ENCODE data around the gene KAZN.
A peak's percentile ranks its signal among the peaks of the same experiment; 100 is the strongest.

The KAZN gene

DNA sequence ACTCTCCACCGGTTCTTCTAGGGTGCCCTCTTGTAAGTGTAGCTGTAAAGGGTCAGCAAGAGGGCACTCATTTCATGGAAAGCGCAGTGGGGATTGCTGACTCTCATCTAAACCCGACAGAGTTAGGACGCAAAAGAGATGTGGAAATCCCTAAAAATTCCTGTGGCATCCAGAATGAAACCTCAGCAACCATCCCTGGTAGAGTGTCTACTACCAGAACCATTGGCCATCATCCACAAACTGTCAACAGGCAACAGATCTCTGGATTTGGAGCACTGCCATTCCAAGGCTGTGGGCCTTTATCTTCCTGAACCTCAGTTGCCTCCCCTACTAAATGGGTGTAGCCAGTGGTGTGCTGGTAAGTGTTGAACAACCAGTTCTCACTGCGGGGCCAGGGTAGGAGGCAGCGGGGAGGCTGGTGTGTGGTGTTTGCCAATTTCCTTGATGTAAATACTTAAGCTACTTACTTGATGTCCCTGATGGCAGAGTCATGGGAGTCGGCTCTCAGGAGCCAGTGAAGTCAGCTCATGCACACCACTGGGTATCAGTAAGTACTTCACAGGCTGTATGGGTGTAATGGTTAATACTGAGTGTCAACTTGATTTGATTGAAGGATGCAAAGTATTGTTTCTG is 195.8 kb downstream of the KAZN start:
- H2AK5ac ChIP-seq (ENCODE audit: low read length), result no peak overlapping the region
- H3K4ac ChIP-seq (ENCODE audit: low read depth, low read length), result no peak overlapping the region
- no peak overlapping the region for H3K18ac ChIP-seq (ENCODE audit: low read length)
- H3K9me3 ChIP-seq (ENCODE audit: insufficient read depth, low read depth, low read length), result peaks cover 1% of the 10 kb centered on the region
- no peaks in the 10 kb centered on the region for H3K4me1 ChIP-seq (ENCODE audit: control insufficient read depth in 1 of 2, insufficient read depth in 2 of 2, low read length in 2 of 2)
- H3K79me1 ChIP-seq (ENCODE audit: low read length), result no peaks in the 10 kb centered on the region
- no peak overlapping the region for H2BK12ac ChIP-seq (ENCODE audit: low read length)
- no peak overlapping the region for H2BK5ac ChIP-seq (ENCODE audit: low read depth, low read length, poor library complexity)
- H3K9ac ChIP-seq (ENCODE audit: low read length), result no peak overlapping the region
- H3K79me2 ChIP-seq (ENCODE audit: control insufficient read depth, insufficient read depth, low read length, poor library complexity), result no peaks in the 10 kb centered on the region
- H3K14ac ChIP-seq (ENCODE audit: low read length), result no peak overlapping the region
- no peak overlapping the region for H4K12ac ChIP-seq (ENCODE audit: low read depth, low read length)
- H2AFZ ChIP-seq (ENCODE audit: insufficient read depth, low read length, poor library complexity), result no peak overlapping the region
- DNase-seq, result no peak
- no CpG with 5 or more reads among the region's 7 CpGs for WGBS (ENCODE audit: extremely low coverage, insufficient coverage, insufficient read length)
- no peak overlapping the region for H3K23ac ChIP-seq (ENCODE audit: low read length)
- no peak overlapping the region for H4K91ac ChIP-seq (ENCODE audit: low read depth, low read length)
- no peaks in the 10 kb centered on the region for H3K27me3 ChIP-seq (ENCODE audit: insufficient read depth, low read length)
- no peak overlapping the region for H3K4me2 ChIP-seq (ENCODE audit: low read length)
- H3K36me3 ChIP-seq (ENCODE audit: control insufficient read depth in 1 of 2, insufficient read depth in 2 of 2, low read length in 2 of 2), result no peaks in the 10 kb centered on the region
- H3K27ac ChIP-seq (ENCODE audit: low read depth, low read length), result no peak overlapping the region
- H2BK120ac ChIP-seq (ENCODE audit: insufficient read depth, low read length, poor library complexity), result no peak overlapping the region
- H3K4me3 ChIP-seq (ENCODE audit: low read depth, low read length), result no peak overlapping the region
- no peak overlapping the region for H4K8ac ChIP-seq (ENCODE audit: low read depth, low read length)

DNA sequence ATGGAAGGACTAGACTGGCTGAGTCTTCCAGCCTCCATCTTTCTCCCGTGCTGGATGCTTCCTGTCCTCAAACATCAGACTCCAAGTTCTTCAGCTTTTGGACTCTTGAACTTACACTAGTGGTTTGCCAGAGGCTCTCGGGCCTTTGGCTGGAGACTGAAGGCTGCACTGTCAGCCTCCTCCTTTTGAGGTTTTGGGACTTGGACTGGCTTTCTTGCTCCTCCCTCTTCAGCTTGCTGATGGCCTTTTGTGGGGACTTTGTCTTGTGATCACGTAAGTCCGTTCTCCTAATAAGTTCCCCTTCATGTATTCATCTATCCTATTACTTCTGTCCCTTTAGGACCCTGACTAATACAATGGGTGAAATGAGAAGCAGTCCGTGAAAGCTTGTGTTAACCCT is 196.4 kb downstream of the KAZN start:
- Histone ChIP-seq H3K9ac (ENCODE audit: low read length) (no peak overlapping the region), H2BK12ac (ENCODE audit: low read length) (no peak overlapping the region), H3K79me2 (ENCODE audit: control insufficient read depth, insufficient read depth, low read length, poor library complexity) (no peaks in the 10 kb centered on the region), H3K4ac (ENCODE audit: low read depth, low read length) (no peak overlapping the region), H2BK120ac (ENCODE audit: insufficient read depth, low read length, poor library complexity) (no peak overlapping the region), H4K8ac (ENCODE audit: low read depth, low read length) (no peak overlapping the region), H3K23ac (ENCODE audit: low read length) (no peak overlapping the region), H3K27me3 (ENCODE audit: insufficient read depth, low read length) (no peaks in the 10 kb centered on the region), H3K79me1 (ENCODE audit: low read length) (no peaks in the 10 kb centered on the region), H3K14ac (ENCODE audit: low read length) (no peak overlapping the region), H3K36me3 (ENCODE audit: control insufficient read depth in 1 of 2, insufficient read depth in 2 of 2, low read length in 2 of 2) (no peaks in the 10 kb centered on the region), H3K4me3 (ENCODE audit: low read depth, low read length) (no peak overlapping the region), H2BK5ac (ENCODE audit: low read depth, low read length, poor library complexity) (no peak overlapping the region), H4K12ac (ENCODE audit: low read depth, low read length) (no peak overlapping the region), H2AK5ac (ENCODE audit: low read length) (no peak overlapping the region), H3K18ac (ENCODE audit: low read length) (no peak overlapping the region), H3K9me3 (ENCODE audit: insufficient read depth, low read depth, low read length) (peaks cover 1% of the 10 kb centered on the region), H2AFZ (ENCODE audit: insufficient read depth, low read length, poor library complexity) (no peak overlapping the region), H3K4me1 (ENCODE audit: control insufficient read depth in 1 of 2, insufficient read depth in 2 of 2, low read length in 2 of 2) (no peaks in the 10 kb centered on the region), H3K27ac (ENCODE audit: low read depth, low read length) (no peak overlapping the region), H3K4me2 (ENCODE audit: low read length) (no peak overlapping the region), H4K91ac (ENCODE audit: low read depth, low read length) (no peak overlapping the region)
- DNase-seq, result no peak
- no CpG with 5 or more reads among the region's 5 CpGs for WGBS (ENCODE audit: extremely low coverage, insufficient coverage, insufficient read length)

DNA sequence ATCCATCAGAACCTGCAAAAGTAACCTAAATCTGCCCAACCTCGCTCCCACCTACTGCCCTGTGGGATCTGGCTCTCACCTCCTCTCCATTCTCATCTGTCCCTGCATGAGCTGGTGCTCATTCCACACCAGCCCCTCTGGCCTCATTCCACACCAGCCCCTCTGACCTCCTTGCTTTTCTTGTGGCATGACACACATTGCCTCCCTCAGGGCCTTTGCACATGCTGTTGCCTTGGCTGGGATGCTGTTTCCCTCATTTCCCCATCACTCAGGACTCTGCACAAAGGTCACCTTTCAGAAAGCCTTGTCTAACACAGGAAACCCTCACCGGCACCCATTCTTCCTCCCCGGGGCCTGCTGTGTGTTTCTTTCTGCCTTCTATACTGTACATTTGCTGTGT is 197.1 kb downstream of the KAZN start:
- Histone ChIP-seq H3K79me2 (ENCODE audit: control insufficient read depth, insufficient read depth, low read length, poor library complexity) (no peaks in the 10 kb centered on the region), H3K18ac (ENCODE audit: low read length) (no peak overlapping the region), H3K4me2 (ENCODE audit: low read length) (no peak overlapping the region), H2AFZ (ENCODE audit: insufficient read depth, low read length, poor library complexity) (no peak overlapping the region), H2BK12ac (ENCODE audit: low read length) (no peak overlapping the region), H2AK5ac (ENCODE audit: low read length) (no peak overlapping the region), H3K4me1 (ENCODE audit: control insufficient read depth in 1 of 2, insufficient read depth in 2 of 2, low read length in 2 of 2) (no peaks in the 10 kb centered on the region), H2BK120ac (ENCODE audit: insufficient read depth, low read length, poor library complexity) (no peak overlapping the region), H3K23ac (ENCODE audit: low read length) (no peak overlapping the region), H3K4me3 (ENCODE audit: low read depth, low read length) (no peak overlapping the region), H3K36me3 (ENCODE audit: control insufficient read depth in 1 of 2, insufficient read depth in 2 of 2, low read length in 2 of 2) (no peaks in the 10 kb centered on the region), H3K9ac (ENCODE audit: low read length) (no peak overlapping the region), H3K14ac (ENCODE audit: low read length) (no peak overlapping the region), H3K27me3 (ENCODE audit: insufficient read depth, low read length) (no peaks in the 10 kb centered on the region), H3K27ac (ENCODE audit: low read depth, low read length) (no peak overlapping the region), H3K79me1 (ENCODE audit: low read length) (no peaks in the 10 kb centered on the region), H2BK5ac (ENCODE audit: low read depth, low read length, poor library complexity) (no peak overlapping the region), H3K9me3 (ENCODE audit: insufficient read depth, low read depth, low read length) (peaks cover 1% of the 10 kb centered on the region), H4K91ac (ENCODE audit: low read depth, low read length) (no peak overlapping the region), H3K4ac (ENCODE audit: low read depth, low read length) (no peak overlapping the region), H4K12ac (ENCODE audit: low read depth, low read length) (no peak overlapping the region), H4K8ac (ENCODE audit: low read depth, low read length) (no peak overlapping the region)
- no CpG with 5 or more reads among the region's 3 CpGs for WGBS (ENCODE audit: extremely low coverage, insufficient coverage, insufficient read length)
- peak in 1 of 2 donors; percentile 23 for DNase-seq

DNA sequence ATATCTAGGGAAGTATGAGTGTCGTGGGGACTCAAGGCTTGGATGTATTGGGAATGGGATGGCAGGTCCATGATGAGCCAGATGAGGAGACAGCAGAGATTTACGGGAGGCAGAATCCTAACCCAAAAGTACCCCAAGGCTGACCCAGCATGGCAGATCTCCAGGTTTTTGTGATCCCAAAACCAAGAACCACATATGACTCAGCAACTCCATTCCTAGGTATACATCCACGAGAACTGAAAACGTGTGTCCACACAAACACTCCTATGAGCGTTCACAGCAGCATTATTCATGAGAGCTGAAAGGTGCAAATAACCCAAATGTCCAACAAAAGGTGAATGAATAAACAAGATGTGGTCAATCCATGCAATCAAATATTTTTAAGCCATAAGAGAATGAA is 201.5 kb downstream of the KAZN start:
- Histone ChIP-seq H3K79me1 (ENCODE audit: low read length) (no peaks in the 10 kb centered on the region), H3K4me3 (ENCODE audit: low read depth, low read length) (no peak overlapping the region), H2BK12ac (ENCODE audit: low read length) (no peak overlapping the region), H2BK120ac (ENCODE audit: insufficient read depth, low read length, poor library complexity) (no peak overlapping the region), H2AFZ (ENCODE audit: insufficient read depth, low read length, poor library complexity) (no peak overlapping the region), H4K91ac (ENCODE audit: low read depth, low read length) (no peak overlapping the region), H3K4me2 (ENCODE audit: low read length) (no peak overlapping the region), H2BK5ac (ENCODE audit: low read depth, low read length, poor library complexity) (no peak overlapping the region), H2AK5ac (ENCODE audit: low read length) (no peak overlapping the region), H3K23ac (ENCODE audit: low read length) (no peak overlapping the region), H3K36me3 (ENCODE audit: control insufficient read depth in 1 of 2, insufficient read depth in 2 of 2, low read length in 2 of 2) (no peaks in the 10 kb centered on the region), H3K4ac (ENCODE audit: low read depth, low read length) (no peak overlapping the region), H4K12ac (ENCODE audit: low read depth, low read length) (no peak overlapping the region), H3K4me1 (ENCODE audit: control insufficient read depth in 1 of 2, insufficient read depth in 2 of 2, low read length in 2 of 2) (no peaks in the 10 kb centered on the region), H3K79me2 (ENCODE audit: control insufficient read depth, insufficient read depth, low read length, poor library complexity) (no peaks in the 10 kb centered on the region), H4K8ac (ENCODE audit: low read depth, low read length) (no peak overlapping the region), H3K18ac (ENCODE audit: low read length) (no peak overlapping the region), H3K14ac (ENCODE audit: low read length) (no peak overlapping the region), H3K9me3 (ENCODE audit: insufficient read depth, low read depth, low read length) (peaks cover 1% of the 10 kb centered on the region), H3K9ac (ENCODE audit: low read length) (no peak overlapping the region), H3K27ac (ENCODE audit: low read depth, low read length) (no peak overlapping the region), H3K27me3 (ENCODE audit: insufficient read depth, low read length) (no peaks in the 10 kb centered on the region)
- no CpG with 5 or more reads among the region's 5 CpGs for WGBS (ENCODE audit: extremely low coverage, insufficient coverage, insufficient read length)
- no peak for DNase-seq
